GM18870 (cell line): ENCODE data around the gene ETV3.
"Not testable (repeated sequence)": the region's sequence is repeated elsewhere in the genome, so short reads cannot be mapped to it uniquely, and the experiment has no call there.

Experiments used
- ATAC-seq: cut with Tn5 transposase; IDR thresholded peaks from one replicate; pipeline ENCODE4 v1.9.1; 2021; ENCODE audit warnings: moderate library complexity; ENCODE audit not compliant: unreplicated experiment

Gene ETV3

GRCh38 chr1:157138220-157139051, at the start of gene ETV3:
Gene ETV3 (minus strand): TSS chr1:157138395. CDS start chr1:157136352, 2,043 bp downstream.
- peak; percentile 42 for ATAC-seq

GRCh38 chr1:157186281-157186992, 48.2 kb upstream of the ETV3 start:
- ATAC-seq: no peak

- no peak for ATAC-seq
These were observed 45.7 kb upstream of the ETV3 start for GRCh38 chr1:157183870-157184269.

GRCh38 chr1:157182371-157182770, 44.2 kb upstream of the ETV3 start:
- not testable (repeated sequence) for ATAC-seq

DNA sequence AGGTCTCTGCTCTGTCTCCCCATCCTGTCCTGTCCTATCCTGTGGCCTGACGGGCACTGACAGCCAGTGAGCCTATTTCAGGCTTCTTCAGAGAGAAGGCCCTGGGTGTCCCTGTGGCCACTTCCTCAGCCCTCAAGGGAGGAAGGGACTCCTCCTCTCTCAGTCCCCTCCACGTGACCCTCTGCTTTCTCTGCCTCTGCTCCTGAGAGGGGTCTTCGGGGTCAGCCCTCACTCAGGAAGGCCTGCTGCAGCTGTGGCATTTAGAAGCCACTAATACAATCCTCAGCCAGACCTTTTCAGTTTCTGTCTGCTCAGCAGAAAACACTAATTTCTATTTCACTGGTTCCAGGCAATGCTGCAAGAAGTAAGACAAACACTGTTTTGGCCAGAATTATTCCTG, 43.6 kb upstream of the ETV3 start:
- no peak for ATAC-seq

DNA sequence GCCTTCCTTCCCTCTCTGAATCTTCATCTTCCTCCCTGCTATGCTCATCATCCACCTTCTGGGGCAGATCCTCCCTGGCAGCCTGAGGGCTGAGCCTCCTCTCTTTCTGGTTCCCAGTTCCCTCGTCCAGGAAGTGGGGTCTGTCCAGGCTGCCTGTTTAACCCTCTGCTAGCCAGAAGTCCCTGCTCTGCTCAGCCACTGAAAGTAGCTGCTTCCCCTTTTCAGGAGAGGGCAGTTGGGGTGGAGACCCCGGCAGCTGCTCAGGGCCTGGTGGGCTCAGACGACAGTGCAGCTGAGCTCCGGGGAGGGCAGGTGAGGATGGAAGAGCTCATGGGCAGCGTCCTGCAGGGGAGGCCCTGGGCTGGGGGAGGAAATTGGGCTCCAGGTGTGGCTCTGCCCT, 43.1 kb upstream of the ETV3 start:
- no peak for ATAC-seq

DNA sequence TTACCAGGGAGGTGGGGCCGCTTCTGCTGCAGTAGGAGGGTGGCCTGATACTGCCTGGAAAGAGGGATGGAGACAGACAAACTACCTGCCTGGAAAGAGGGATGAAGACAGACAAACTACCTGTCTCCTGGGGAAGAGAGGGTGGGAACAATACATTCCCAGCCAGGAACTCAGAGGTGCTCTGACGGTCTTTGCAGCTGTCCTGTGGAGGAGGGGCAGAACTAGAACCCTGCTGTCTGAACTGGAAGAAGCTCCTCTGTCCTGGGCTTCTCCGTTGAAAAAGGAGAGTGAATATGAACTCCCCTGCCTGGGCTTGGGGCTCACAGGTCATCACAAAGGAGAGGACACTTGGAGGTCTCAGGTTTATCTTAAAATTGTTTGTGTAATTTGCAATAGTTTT, 40.3 kb upstream of the ETV3 start:
- no peak for ATAC-seq

GRCh38 chr1:157177733-157178394, 39.7 kb upstream of the ETV3 start:
- no peak for ATAC-seq

GRCh38 chr1:157176591-157177121, 38.5 kb upstream of the ETV3 start:
- ATAC-seq: no peak

DNA sequence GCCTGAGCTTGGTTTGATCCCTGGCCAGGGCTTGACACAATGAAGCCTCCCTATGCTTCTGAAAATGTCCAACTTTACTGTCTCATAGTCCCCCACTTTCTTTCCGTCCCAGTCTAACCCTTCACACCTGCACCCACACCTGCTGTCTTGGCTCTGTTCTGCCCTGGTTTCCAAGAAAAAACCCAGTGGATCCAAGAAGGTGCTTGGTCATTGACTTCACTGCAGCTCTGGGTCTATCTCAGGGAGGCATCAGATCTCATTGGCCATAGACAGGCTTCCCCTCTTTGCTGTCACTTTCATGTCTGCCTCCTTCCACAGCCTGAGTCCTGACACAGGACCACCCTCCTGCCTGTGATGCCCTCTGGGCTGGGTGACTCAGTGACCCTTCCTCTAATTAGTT, 37.8 kb upstream of the ETV3 start:
- no peak for ATAC-seq

GRCh38 chr1:157173900-157174410, 35.8 kb upstream of the ETV3 start:
- ATAC-seq: no peak

- not testable (repeated sequence) for ATAC-seq
These were observed 35.0 kb upstream of the ETV3 start for GRCh38 chr1:157173241-157173640.

- ATAC-seq: not testable (repeated sequence)
These were observed 34.4 kb upstream of the ETV3 start for GRCh38 chr1:157172591-157172990.

GRCh38 chr1:157171903-157172503, 33.8 kb upstream of the ETV3 start:
- not testable (repeated sequence) for ATAC-seq

- no peak for ATAC-seq
These were observed 32.7 kb upstream of the ETV3 start for GRCh38 chr1:157170677-157171515.

- no peak for ATAC-seq
These were observed 29.8 kb upstream of the ETV3 start for GRCh38 chr1:157168015-157168414.

DNA sequence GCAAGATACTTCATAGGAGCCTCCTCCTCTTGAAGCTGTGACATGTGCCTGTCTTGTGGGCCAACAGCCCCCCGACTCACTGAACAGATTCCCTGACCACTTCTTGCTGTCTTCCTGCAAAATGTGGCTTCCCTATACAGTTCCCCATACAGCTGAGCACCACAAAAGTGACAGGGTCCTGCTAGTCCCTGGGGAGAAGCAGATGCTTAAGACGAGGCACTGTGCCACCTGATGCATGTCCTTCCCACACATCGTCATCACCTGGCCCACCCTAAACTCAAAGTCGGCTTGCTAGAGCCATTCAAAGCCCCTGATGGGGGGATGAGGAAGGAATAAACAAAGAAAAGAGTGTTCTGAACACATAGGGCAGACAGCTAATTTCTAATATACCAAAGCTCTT, 29.2 kb upstream of the ETV3 start:
- ATAC-seq: no peak

- no peak for ATAC-seq
These were observed 28.4 kb upstream of the ETV3 start for GRCh38 chr1:157166590-157166989.

- ATAC-seq: no peak
These were observed 25.3 kb upstream of the ETV3 start for GRCh38 chr1:157163273-157164127.
